ENCODE results near the gene KCTD17.
"Not testable (repeated sequence)": the region's sequence is repeated elsewhere in the genome, so short reads cannot be mapped to it uniquely, and the experiment has no call there.

KCTD17 gene

GRCh38 chr22:37061611-37062375 lies 10.3 kb downstream of the KCTD17 start:
- no peak for DNase-seq

- DNase-seq: no peak
These were observed 10.8 kb downstream of the KCTD17 start for GRCh38 chr22:37062376-37062675.

GRCh38 chr22:37062702-37063381 lies 11.3 kb downstream of the KCTD17 start:
- DNase-seq: no peak

- no peak for DNase-seq
These were observed 12.2 kb downstream of the KCTD17 start for GRCh38 chr22:37063431-37064420.

GRCh38 chr22:37064553-37064952 lies 13.0 kb downstream of the KCTD17 start:
- DNase-seq: no peak

GRCh38 chr22:37065180-37065579 lies 13.6 kb downstream of the KCTD17 start:
- DNase-seq: no peak

- DNase-seq: no peak
These were observed 14.4 kb downstream of the KCTD17 start for GRCh38 chr22:37065961-37066360.

- no peak for DNase-seq
These were observed 15.9 kb downstream of the KCTD17 start for GRCh38 chr22:37067428-37067827.

GRCh38 chr22:37068859-37069258 lies 17.3 kb downstream of the KCTD17 start:
- DNase-seq: no peak

GRCh38 chr22:37069319-37069718 lies 17.8 kb downstream of the KCTD17 start:
- no peak for DNase-seq

- DNase-seq: no peak
These were observed 18.2 kb downstream of the KCTD17 start for GRCh38 chr22:37069719-37070118.

- no peak for DNase-seq
These were observed 18.8 kb downstream of the KCTD17 start for GRCh38 chr22:37070334-37070733.

- no peak for DNase-seq
These were observed 19.2 kb downstream of the KCTD17 start for GRCh38 chr22:37070744-37071143.

GRCh38 chr22:37071850-37072592 lies 20.5 kb downstream of the KCTD17 start:
- not testable (repeated sequence) for DNase-seq

GRCh38 chr22:37072673-37073072 lies 21.1 kb downstream of the KCTD17 start:
- no peak for DNase-seq

- DNase-seq: no peak
These were observed 23.0 kb downstream of the KCTD17 start for GRCh38 chr22:37074537-37074936.

GRCh38 chr22:37075046-37075445 lies 23.5 kb downstream of the KCTD17 start:
- no peak for DNase-seq

GRCh38 chr22:37075822-37076433 lies 24.4 kb downstream of the KCTD17 start:
- DNase-seq: no peak

- peak; percentile 83 for DNase-seq
These were observed 26.4 kb downstream of the KCTD17 start for GRCh38 chr22:37077802-37078448.

GRCh38 chr22:37079158-37079557 lies 27.6 kb downstream of the KCTD17 start:
- no peak for DNase-seq

- peak; percentile 70 for DNase-seq
These were observed 28.2 kb downstream of the KCTD17 start for GRCh38 chr22:37079668-37080171.
